ENCODE results near the gene MYO5A. TPM values are rescaled to one million over a fixed set of nuclear protein-coding genes. Genes with fewer than 3 reads are reported as not detected.
A peak's percentile ranks its signal among the peaks of the same experiment; 100 is the strongest.

MYO5A gene
- total and polyA plus RNA-seq, 10 of the 15 experiments (the other 5 are each of a cell fraction or from before 2014, with no cell fraction given): 4.2 to 42.9 (median 31.1) TPM

DNA sequence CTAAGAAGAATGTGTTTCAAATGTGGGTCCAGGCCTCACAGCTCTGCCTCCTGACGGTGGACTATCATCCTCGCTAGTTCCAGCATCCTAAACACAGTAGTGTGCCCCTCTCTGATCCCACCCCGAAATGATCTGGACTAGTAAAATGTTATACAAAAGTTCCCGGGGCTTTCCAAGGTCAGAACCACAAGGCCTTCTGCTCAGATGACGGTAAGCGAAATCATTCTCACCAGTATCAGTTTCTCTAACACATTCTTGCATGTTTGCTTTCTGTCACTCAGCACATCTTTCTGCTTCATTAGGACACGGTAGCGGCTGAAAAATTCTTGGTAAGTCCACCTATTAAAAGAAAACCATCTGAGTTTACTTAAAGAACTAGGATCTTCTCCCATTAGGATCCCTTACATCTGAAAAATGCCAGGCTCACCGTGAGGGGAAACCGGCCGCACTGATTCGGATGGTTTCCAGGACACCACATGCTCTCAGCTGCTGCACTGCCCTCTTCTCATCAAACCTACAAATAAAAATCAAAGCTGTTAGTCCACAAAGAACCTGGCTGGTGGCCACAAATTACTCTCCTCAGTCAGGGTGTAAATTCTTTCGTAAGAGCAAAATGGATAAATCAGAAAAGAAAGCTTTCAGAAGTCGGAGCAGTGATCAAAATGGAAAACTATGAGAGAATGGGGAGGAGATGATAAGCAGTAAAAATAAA is 149.1 kb downstream of the MYO5A start:
- TSS peak; percentile 99 for BruUV-seq (replicated peaks)
- TF ChIP-seq RB1 (IDR thresholded peaks at IDR 0.05; ENCODE audit: borderline replicate concordance) (no peak), NFXL1 (IDR thresholded peaks at IDR 0.05; ENCODE audit: borderline replicate concordance) (no peak), CREM (IDR thresholded peaks at IDR 0.05; ENCODE audit: low read depth) (peak; percentile 59; the same call in 1 of the 2 replicates), IRF4 (IDR thresholded peaks at IDR 0.05; ENCODE audit: low read depth, low read length) (peak; percentile 74), EZH2 (IDR thresholded peaks at IDR 0.05; ENCODE audit: borderline replicate concordance, control insufficient read depth, low read depth, low read length) (no peak), SP1 (IDR thresholded peaks at IDR 0.05; ENCODE audit: low read depth, low read length) (peak; percentile 32), NR2F1 (conservative IDR thresholded peaks at IDR 0.05) (peak; percentile 96), SIX5 (IDR thresholded peaks at IDR 0.05; ENCODE audit: low read depth, low read length, severe bottlenecking) (no peak), EP300 (IDR thresholded peaks at IDR 0.05; ENCODE audit: borderline replicate concordance in 1 of 2, control insufficient read depth in 1 of 2, low read depth in 2 of 2, low read length in 2 of 2) (peak; percentile 42 to 68; a peak in 3 of 4 replicates), HDAC6 (IDR thresholded peaks at IDR 0.05; ENCODE audit: unreplicated experiment) (no peak), CHD1 (IDR thresholded peaks at IDR 0.05; ENCODE audit: low read depth, low read length) (no peak), ZNF207 (IDR thresholded peaks at IDR 0.05; ENCODE audit: borderline replicate concordance) (no peak), FOXM1 (IDR thresholded peaks at IDR 0.05; ENCODE audit: low read depth, low read length) (peak; percentile 71; the same call in 1 of the 2 replicates)
- TF ChIP-seq, protein P1, sequence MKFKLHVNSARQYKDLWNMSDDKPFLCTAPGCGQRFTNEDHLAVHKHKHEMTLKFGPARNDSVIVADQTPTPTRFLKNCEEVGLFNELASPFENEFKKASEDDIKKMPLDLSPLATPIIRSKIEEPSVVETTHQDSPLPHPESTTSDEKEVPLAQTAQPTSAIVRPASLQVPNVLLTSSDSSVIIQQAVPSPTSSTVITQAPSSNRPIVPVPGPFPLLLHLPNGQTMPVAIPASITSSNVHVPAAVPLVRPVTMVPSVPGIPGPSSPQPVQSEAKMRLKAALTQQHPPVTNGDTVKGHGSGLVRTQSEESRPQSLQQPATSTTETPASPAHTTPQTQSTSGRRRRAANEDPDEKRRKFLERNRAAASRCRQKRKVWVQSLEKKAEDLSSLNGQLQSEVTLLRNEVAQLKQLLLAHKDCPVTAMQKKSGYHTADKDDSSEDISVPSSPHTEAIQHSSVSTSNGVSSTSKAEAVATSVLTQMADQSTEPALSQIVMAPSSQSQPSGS (IDR thresholded peaks at IDR 0.05; ENCODE audit: low read length): peak; percentile 57
- TF ChIP-seq, protein P2, sequence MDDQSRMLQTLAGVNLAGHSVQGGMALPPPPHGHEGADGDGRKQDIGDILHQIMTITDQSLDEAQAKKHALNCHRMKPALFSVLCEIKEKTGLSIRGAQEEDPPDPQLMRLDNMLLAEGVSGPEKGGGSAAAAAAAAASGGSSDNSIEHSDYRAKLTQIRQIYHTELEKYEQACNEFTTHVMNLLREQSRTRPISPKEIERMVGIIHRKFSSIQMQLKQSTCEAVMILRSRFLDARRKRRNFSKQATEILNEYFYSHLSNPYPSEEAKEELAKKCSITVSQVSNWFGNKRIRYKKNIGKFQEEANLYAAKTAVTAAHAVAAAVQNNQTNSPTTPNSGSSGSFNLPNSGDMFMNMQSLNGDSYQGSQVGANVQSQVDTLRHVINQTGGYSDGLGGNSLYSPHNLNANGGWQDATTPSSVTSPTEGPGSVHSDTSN (IDR thresholded peaks at IDR 0.05; ENCODE audit: insufficient replicate concordance, low read depth, low read length): peak; percentile 88
- TF ChIP-seq, protein P3, sequence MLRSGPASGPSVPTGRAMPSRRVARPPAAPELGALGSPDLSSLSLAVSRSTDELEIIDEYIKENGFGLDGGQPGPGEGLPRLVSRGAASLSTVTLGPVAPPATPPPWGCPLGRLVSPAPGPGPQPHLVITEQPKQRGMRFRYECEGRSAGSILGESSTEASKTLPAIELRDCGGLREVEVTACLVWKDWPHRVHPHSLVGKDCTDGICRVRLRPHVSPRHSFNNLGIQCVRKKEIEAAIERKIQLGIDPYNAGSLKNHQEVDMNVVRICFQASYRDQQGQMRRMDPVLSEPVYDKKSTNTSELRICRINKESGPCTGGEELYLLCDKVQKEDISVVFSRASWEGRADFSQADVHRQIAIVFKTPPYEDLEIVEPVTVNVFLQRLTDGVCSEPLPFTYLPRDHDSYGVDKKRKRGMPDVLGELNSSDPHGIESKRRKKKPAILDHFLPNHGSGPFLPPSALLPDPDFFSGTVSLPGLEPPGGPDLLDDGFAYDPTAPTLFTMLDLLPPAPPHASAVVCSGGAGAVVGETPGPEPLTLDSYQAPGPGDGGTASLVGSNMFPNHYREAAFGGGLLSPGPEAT (IDR thresholded peaks at IDR 0.05; ENCODE audit: low read depth): peak; percentile 97

More for the DNA sequence above, 149.1 kb downstream of the MYO5A start:
- H3K36me3 ChIP-seq (ENCODE audit: control insufficient read depth in 2 of 2, insufficient read depth in 2 of 2, low read length in 1 of 2): peaks cover 3% of the 10 kb centered on the region in 2 experiments; a peak in 3 of 4 replicates
- H2AFZ ChIP-seq (ENCODE audit: control insufficient read depth, low read depth, low read length): peak overlapping the region; percentile 9; the same call in 1 of the 2 replicates
- intact Hi-C loops (cut with micrococcal nuclease; ENCODE audit: unreplicated experiment) (loop anchor here (2.0 to 5.0 kb wide), 3 partner anchors 87 to 188 kb away; partner anchors contain the start of genes ARPP19 and MYO5A), in situ Hi-C loops (cut with MboI) (loop anchor here (5.0 kb wide), 1 partner anchor 362 kb away; the partner anchor contains the start of gene MAPK6)
- POLR2A ChIA-PET: interaction anchor here (0.7 to 2.2 kb wide), 7 partner anchors 8 to 148 kb away, joined by 3 to 16 read pairs (median 3); no protein-coding TSS in a partner anchor
- H3K27me3 ChIP-seq (replicated peaks in 1 of 2; ENCODE audit: control insufficient read depth in 2 of 2, insufficient read depth in 2 of 2, low read length in 1 of 2): no peaks in the 10 kb centered on the region
- peak overlapping the region; percentile 62 for H3K9ac ChIP-seq (ENCODE audit: control insufficient read depth, insufficient read depth, low read length)
- WGBS (ENCODE audit: insufficient coverage, insufficient replicate concordance, low lambda C conversion rate, missing lambda C conversion rate): 1% methylated on average over 14 of the region's 14 CpGs
- ATAC-seq: peak; percentile 71
- peak overlapping the region; percentile 60 for H3K4me3 ChIP-seq
- H3K9me3 ChIP-seq (replicated peaks; ENCODE audit: control insufficient read depth, insufficient read depth, low read length): no peaks in the 10 kb centered on the region; the same call in 2 of the 3 replicates
- no peaks in the 10 kb centered on the region for H4K20me1 ChIP-seq (ENCODE audit: control insufficient read depth, insufficient read depth)
- peak; percentile 91 for DNase-seq (ENCODE audit: low read depth, low spot score)
- H3K79me2 ChIP-seq (ENCODE audit: control insufficient read depth, insufficient read depth, low read length): no peaks in the 10 kb centered on the region; the same call in 1 of the 2 replicates
- H3K4me2 ChIP-seq (ENCODE audit: control insufficient read depth, insufficient read depth): peak overlapping the region; percentile 46
- FAIRE-seq: peak; percentile 95
- SMC1A ChIA-PET (ENCODE audit: uncharacterized antibody, unreplicated experiment): interaction anchor here (0.7 to 5.6 kb wide), 27 partner anchors 9 to 367 kb away, joined by 3 to 61 read pairs (median 3); no protein-coding TSS in a partner anchor
- RAD21 ChIA-PET (ENCODE audit: unreplicated experiment): interaction anchor here (0.7 to 4.4 kb wide), 12 partner anchors 11 to 276 kb away, joined by 3 to 59 read pairs (median 6); partner anchors contain the start of gene MYO5A
- H3K4me1 ChIP-seq (ENCODE audit: control insufficient read depth, insufficient read depth, low read length): peaks cover 54% of the 10 kb centered on the region
- H3K27ac ChIP-seq (ENCODE audit: control insufficient read depth, insufficient read depth): peak overlapping the region; percentile 98
- CTCF ChIA-PET: interaction anchor here (0.6 to 4.8 kb wide), 8 partner anchors 9 to 352 kb away, joined by 3 to 46 read pairs (median 4); no protein-coding TSS in a partner anchor
